Left ventricle myocardium superior (tissue), 1 donor: ENCODE results near the gene ADGRF3. TPM values are rescaled to one million over a fixed set of nuclear protein-coding genes. Genes with fewer than 3 reads are reported as not detected.
A peak's percentile ranks its signal among the peaks of the same experiment; 100 is the strongest.
"Not testable (repeated sequence)": the region's sequence is repeated elsewhere in the genome, so short reads cannot be mapped to it uniquely, and the experiment has no call there.

ENCODE experiments used
- ATAC-seq: fragments of 200-7000 bp; cut with Tn5 transposase; one replicate; pipeline ENCODE4 v1.9.1; 2020; ENCODE audit warnings: mild to moderate bottlenecking, moderate library complexity
- DNase-seq: peaks from one replicate; pipeline ENCODE4 v3.0.0-alpha.2; 2020
- intact Hi-C: fragments of 100-400 bp; cut with micrococcal nuclease; formaldehyde crosslinking; loops from one replicate; pipeline ENCODE4 v1.11.0; 2022
- total RNA-seq: library from RNA; stranded (reverse); fragmentation: NEBNext Ultra II Directional; extraction: Animal tissue kit (Norgen Biotek cat#: 25700); gene quantifications from one replicate; pipeline ENCODE4 v1.2.1, GENCODE V29; 2021
- donor health status: DM: no; HTN: yes; CAD: no; lungs with severe emphysema.

The ADGRF3 gene
- total RNA-seq, 1 donor from 2014 or later = not detected

GRCh38 chr2:26324903-26325302 lies 21.7 kb downstream of the ADGRF3 start:
- no peak for ATAC-seq
- DNase-seq = no peak
- intact Hi-C loops = no loop called here

- intact Hi-C loops, DNase-seq, ATAC-seq: not testable (repeated sequence)
These were observed 22.1 kb downstream of the ADGRF3 start for GRCh38 chr2:26324479-26324878.

GRCh38 chr2:26318950-26319349 lies 27.6 kb downstream of the ADGRF3 start:
- no peak for ATAC-seq
- intact Hi-C loops = no loop called here
- DNase-seq = no peak

- intact Hi-C loops = no loop called here
- DNase-seq = no peak
- ATAC-seq = no peak
These were observed 29.0 kb downstream of the ADGRF3 start for GRCh38 chr2:26317377-26318105.

- intact Hi-C loops = no loop called here
- no peak for DNase-seq
- no peak for ATAC-seq
These were observed 29.7 kb downstream of the ADGRF3 start for GRCh38 chr2:26316845-26317244.

GRCh38 chr2:26316041-26316440 lies 30.5 kb downstream of the ADGRF3 start:
- no peak for ATAC-seq
- DNase-seq = no peak
- intact Hi-C loops = no loop called here

- intact Hi-C loops = no loop called here
- no peak for DNase-seq
- ATAC-seq = no peak
These were observed 32.3 kb downstream of the ADGRF3 start for GRCh38 chr2:26314243-26314642.

GRCh38 chr2:26313446-26313845 lies 33.1 kb downstream of the ADGRF3 start:
- intact Hi-C loops = no loop called here
- no peak for ATAC-seq
- no peak for DNase-seq

- DNase-seq (no peak), ATAC-seq (no peak)
- intact Hi-C loops = no loop called here
These were observed 34.1 kb downstream of the ADGRF3 start for GRCh38 chr2:26312471-26312870.

- ATAC-seq = no peak
- intact Hi-C loops = no loop called here
- no peak for DNase-seq
These were observed 36.7 kb downstream of the ADGRF3 start for GRCh38 chr2:26309921-26310320.

GRCh38 chr2:26305540-26305939 lies 41.0 kb downstream of the ADGRF3 start:
- ATAC-seq (no peak), DNase-seq (no peak)
- intact Hi-C loops = no loop called here

GRCh38 chr2:26305094-26305493 lies 41.5 kb downstream of the ADGRF3 start:
- DNase-seq, intact Hi-C loops: not testable (repeated sequence)
- peak; percentile 44 for ATAC-seq

GRCh38 chr2:26302846-26303245 lies 43.7 kb downstream of the ADGRF3 start:
- ATAC-seq (peak; percentile 51), DNase-seq (peak; percentile 69)
- intact Hi-C loops = no loop called here

GRCh38 chr2:26300234-26300925 lies 46.2 kb downstream of the ADGRF3 start:
- intact Hi-C loops = no loop called here
- no peak for DNase-seq
- ATAC-seq = peak; percentile 15

- DNase-seq (no peak), ATAC-seq (peak; percentile 63)
- intact Hi-C loops = no loop called here
These were observed 47.0 kb downstream of the ADGRF3 start for GRCh38 chr2:26299471-26300101.

- DNase-seq (no peak), ATAC-seq (peak; percentile 71)
- intact Hi-C loops = no loop called here
These were observed 47.8 kb downstream of the ADGRF3 start for GRCh38 chr2:26298638-26299393.

GRCh38 chr2:26298286-26298637 lies 48.3 kb downstream of the ADGRF3 start:
- no peak for DNase-seq
- intact Hi-C loops = no loop called here
- no peak for ATAC-seq

- intact Hi-C loops = no loop called here
- ATAC-seq (no peak), DNase-seq (no peak)
These were observed 49.5 kb downstream of the ADGRF3 start for GRCh38 chr2:26297061-26297460.

GRCh38 chr2:26295511-26295910 lies 51.1 kb downstream of the ADGRF3 start:
- intact Hi-C loops = no loop called here
- no peak for DNase-seq
- no peak for ATAC-seq

- intact Hi-C loops = no loop called here
- ATAC-seq = peak; percentile 28
- no peak for DNase-seq
These were observed 53.9 kb downstream of the ADGRF3 start for GRCh38 chr2:26292646-26293045.
